HepG2 (cell line): ENCODE data around the gene ABHD17A. TPM values are rescaled to one million over a fixed set of nuclear protein-coding genes. Genes with fewer than 3 reads are reported as not detected.
A peak's percentile ranks its signal among the peaks of the same experiment; 100 is the strongest.

Source experiments
- ARNTL ChIP-seq: sonication (generic); formaldehyde crosslinking; IDR thresholded peaks from 2 replicates; pipeline ENCODE4 v1.4.0; 2020; ENCODE audit warnings: mild to moderate bottlenecking, missing genetic modification reagents
- CHD4 ChIP-seq: fragments of 200-600 bp; sonication (generic); IDR thresholded peaks from 2 replicates; pipeline ENCODE4 v1.7.0; 2017; ENCODE audit warnings: mild to moderate bottlenecking, low read length, borderline replicate concordance
- E2F5 ChIP-seq: sonication (generic); formaldehyde crosslinking; conservative IDR thresholded peaks from 2 replicates; pipeline ENCODE4 v1.4.0; 2020; ENCODE audit warnings: missing genetic modification reagents
- HIVEP1 ChIP-seq: sonication (generic); formaldehyde crosslinking; IDR thresholded peaks from 2 replicates; pipeline ENCODE4 v1.4.0; 2020; ENCODE audit warnings: mild to moderate bottlenecking, missing genetic modification reagents
- HNRNPK ChIP-seq: fragments of 200-400 bp; formaldehyde crosslinking; IDR thresholded peaks from 2 replicates; pipeline ENCODE4 v1.6.1; 2018; ENCODE audit warnings: low read length, low read depth, moderate library complexity, mild to moderate bottlenecking; ENCODE audit not compliant: poor library complexity, severe bottlenecking
- KDM4B ChIP-seq: sonication (generic); formaldehyde crosslinking; IDR thresholded peaks from 2 replicates; pipeline ENCODE4 v1.4.0; 2020; ENCODE audit warnings: missing genetic modification reagents
- MTF1 ChIP-seq: sonication (generic); formaldehyde crosslinking; IDR thresholded peaks from 2 replicates; pipeline ENCODE4 v1.5.0; 2020; ENCODE audit warnings: missing genetic modification reagents
- NFAT5 ChIP-seq: sonication (generic); formaldehyde crosslinking; IDR thresholded peaks from 2 replicates; pipeline ENCODE4 v1.4.0; 2020; ENCODE audit warnings: missing genetic modification reagents
- NR2F2 ChIP-seq: IDR thresholded peaks from 2 replicates; pipeline ENCODE4 v1.6.1; 2012; ENCODE audit warnings: low read depth, inconsistent platforms, borderline replicate concordance
- PPARG ChIP-seq: conservative IDR thresholded peaks from 2 replicates; pipeline ENCODE4 v1.6.1; 2016; ENCODE audit warnings: missing biosample characterization, missing genetic modification reagents
- RERE ChIP-seq: IDR thresholded peaks from 2 replicates; pipeline ENCODE4 v1.6.1; 2016; ENCODE audit warnings: low read depth, missing genetic modification reagents, missing compliant biosample characterization
- TFAP4 ChIP-seq: sonication (generic); IDR thresholded peaks from 2 replicates; pipeline ENCODE4 v1.6.1; 2016; ENCODE audit warnings: low read depth, borderline replicate concordance
- WIZ ChIP-seq: sonication (generic); formaldehyde crosslinking; IDR thresholded peaks from 2 replicates; pipeline ENCODE4 v1.5.1; 2020; ENCODE audit warnings: mild to moderate bottlenecking, missing genetic modification reagents
- ZNF329 ChIP-seq: sonication (generic); formaldehyde crosslinking; IDR thresholded peaks from 2 replicates; pipeline ENCODE4 v1.9.0; 2021; ENCODE audit warnings: low read depth, mild to moderate bottlenecking, missing genetic modification reagents
- ZNF724P ChIP-seq: sonication (generic); formaldehyde crosslinking; IDR thresholded peaks from 2 replicates; pipeline ENCODE4 v1.8.0; 2022; ENCODE audit warnings: missing genetic modification reagents, borderline replicate concordance
- ZNF776 ChIP-seq: sonication (generic); formaldehyde crosslinking; IDR thresholded peaks from 2 replicates; pipeline ENCODE4 v1.4.0; 2020; ENCODE audit warnings: mild to moderate bottlenecking, missing genetic modification reagents
- polyA plus RNA-seq, 8 experiments: library from polyadenylated mRNA; depleted of rRNA in 3 of 8; stranded (reverse) in 7 of 8; unstranded in 1 of 8; fragments of >200 nt; fragmentation: Illumina TruSeq in 4 of 8; extraction: Trizol in 4 of 8; gene quantifications; 2 replicates each; pipeline versions ENCODE4 v1.2.1 to v1.2.3, GENCODE V29; 2011 to 2016; ENCODE audit warnings: low read depth in 4 of 8, missing spikeins in 1 of 8, mixed read lengths in 1 of 8; ENCODE audit not compliant: insufficient read depth in 1 of 8
- total RNA-seq, 5 experiments: library from RNA; depleted of rRNA; stranded (reverse); fragments of >200 nt; fragmentation: Illumina TruSeq; extraction: Trizol; gene quantifications; 2 replicates each; pipeline ENCODE4 v1.2.3, GENCODE V29; 2016; ENCODE audit warnings: low read depth in 1 of 5

The ABHD17A gene
- total and polyA plus RNA-seq, 2 of the 13 experiments (the other 11 are each of a cell fraction or from before 2014, with no cell fraction given): 27.7 to 40.8 TPM

- TF ChIP-seq ZNF776 (CRISPR knock-in tag) (peak; percentile 73; the same call in 1 of the 2 replicates), WIZ (no peak; the same call in 1 of the 2 replicates), HIVEP1 (CRISPR knock-in tag) (peak; percentile 55; the same call in 1 of the 2 replicates), MTF1 (CRISPR knock-in tag) (no peak), TFAP4 (no peak), ARNTL (peak; percentile 96), PPARG (CRISPR knock-in tag) (no peak), E2F5 (CRISPR knock-in tag) (no peak), NR2F2 (no peak), HNRNPK (peak; percentile 40), CHD4 (no peak), ZNF724P (CRISPR knock-in tag) (no peak), KDM4B (CRISPR knock-in tag) (no peak), ZNF329 (CRISPR knock-in tag) (peak; percentile 60; the same call in 1 of the 2 replicates), RERE (no peak), NFAT5 (CRISPR knock-in tag) (no peak)
Observed at GRCh38 chr19:1863638-1864479, 21.4 kb downstream of the ABHD17A start (continued).
